ENCODE measurements around the gene SRCIN1.

The SRCIN1 gene

GRCh38 chr17:38598995-38599394 is 6.8 kb downstream of the SRCIN1 start:
- DNase-seq: no peak

- peak; percentile 86 for DNase-seq
Observed at GRCh38 chr17:38598536-38598935, 7.2 kb downstream of the SRCIN1 start.

GRCh38 chr17:38597375-38597774 is 8.4 kb downstream of the SRCIN1 start:
- no peak for DNase-seq

- DNase-seq: no peak
Observed at GRCh38 chr17:38596651-38597050, 9.1 kb downstream of the SRCIN1 start.

GRCh38 chr17:38595892-38596291 is 9.9 kb downstream of the SRCIN1 start:
- DNase-seq: no peak

- no peak for DNase-seq
Observed at GRCh38 chr17:38594152-38594551, 11.6 kb downstream of the SRCIN1 start.

- no peak for DNase-seq
Observed at GRCh38 chr17:38592487-38592886, 13.3 kb downstream of the SRCIN1 start.

GRCh38 chr17:38591759-38592241 is 14.0 kb downstream of the SRCIN1 start:
- peak; percentile 96 for DNase-seq

- peak; percentile 65 for DNase-seq
Observed at GRCh38 chr17:38590988-38591758, 14.6 kb downstream of the SRCIN1 start.

- no peak for DNase-seq
Observed at GRCh38 chr17:38589462-38590114, 16.2 kb downstream of the SRCIN1 start.

- DNase-seq: no peak
Observed at GRCh38 chr17:38588788-38589174, 17.0 kb downstream of the SRCIN1 start.

GRCh38 chr17:38587947-38588787 is 17.6 kb downstream of the SRCIN1 start:
- no peak for DNase-seq

GRCh38 chr17:38587203-38587602 is 18.5 kb downstream of the SRCIN1 start:
- DNase-seq: no peak

- DNase-seq: no peak
Observed at GRCh38 chr17:38586788-38587187, 19.0 kb downstream of the SRCIN1 start.

- DNase-seq: no peak
Observed at GRCh38 chr17:38585918-38586529, 19.7 kb downstream of the SRCIN1 start.

GRCh38 chr17:38585056-38585917 is 20.5 kb downstream of the SRCIN1 start:
- no peak for DNase-seq

- peak; percentile 64 for DNase-seq
Observed at GRCh38 chr17:38584350-38584925, 21.3 kb downstream of the SRCIN1 start.

GRCh38 chr17:38583828-38584349 is 21.9 kb downstream of the SRCIN1 start:
- no peak for DNase-seq

GRCh38 chr17:38583176-38583575 is 22.6 kb downstream of the SRCIN1 start:
- no peak for DNase-seq

GRCh38 chr17:38582069-38582468 is 23.7 kb downstream of the SRCIN1 start:
- no peak for DNase-seq

GRCh38 chr17:38579934-38580333 is 25.8 kb downstream of the SRCIN1 start:
- peak; percentile 58 for DNase-seq
